GM21786 (cell line): ENCODE measurements around the gene MEMO1.
"Not testable (repeated sequence)": the region's sequence is repeated elsewhere in the genome, so short reads cannot be mapped to it uniquely, and the experiment has no call there.

Source experiments
- ATAC-seq: cut with Tn5 transposase; IDR thresholded peaks from one replicate; pipeline ENCODE4 v1.9.1; 2021; ENCODE audit not compliant: unreplicated experiment

The MEMO1 gene

GRCh38 chr2:32010670-32011484 lies at the start of gene MEMO1:
TSS of gene MEMO1 (minus strand) at chr2:32011008. CDS start at chr2:32010247, 761 bp downstream.
- ATAC-seq, result peak; percentile 57

DNA sequence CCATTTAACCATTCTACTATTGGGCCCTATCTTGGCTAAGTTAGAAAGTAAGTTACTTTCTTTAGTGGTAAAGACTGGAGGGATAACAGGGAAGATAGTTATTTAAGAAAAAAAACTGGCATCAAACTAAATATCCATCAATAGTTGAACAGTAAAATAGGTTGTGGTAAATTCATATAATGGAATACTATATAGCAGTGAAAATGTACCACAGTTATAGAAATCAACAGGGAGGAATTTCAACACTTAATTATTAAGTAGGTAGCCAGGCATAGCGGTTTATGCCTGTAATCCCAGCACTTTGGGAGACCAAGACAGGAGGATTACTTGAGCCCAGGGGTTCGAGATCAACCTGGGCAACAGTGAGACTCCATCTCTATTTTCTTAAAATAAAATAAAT lies 49.5 kb upstream of the MEMO1 start:
- ATAC-seq, result no peak

DNA sequence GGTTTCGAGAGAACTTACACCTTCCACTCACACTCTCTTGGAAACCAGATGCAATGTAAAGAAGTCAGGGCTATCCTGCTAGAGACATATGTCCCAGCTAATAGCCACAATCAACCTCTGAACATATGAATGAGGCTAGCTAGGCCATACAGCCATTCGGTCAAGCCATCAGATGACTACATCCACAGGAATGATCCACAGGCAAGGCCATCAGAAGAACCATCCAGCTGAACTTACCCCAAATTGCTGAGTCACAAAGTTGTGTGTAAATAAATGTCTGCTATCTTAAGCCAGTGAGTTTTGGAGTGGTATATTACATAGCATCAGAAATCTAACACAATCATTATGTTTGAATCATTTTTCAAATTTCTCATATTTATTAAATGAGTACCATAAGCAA lies 47.3 kb upstream of the MEMO1 start:
- no peak for ATAC-seq

DNA sequence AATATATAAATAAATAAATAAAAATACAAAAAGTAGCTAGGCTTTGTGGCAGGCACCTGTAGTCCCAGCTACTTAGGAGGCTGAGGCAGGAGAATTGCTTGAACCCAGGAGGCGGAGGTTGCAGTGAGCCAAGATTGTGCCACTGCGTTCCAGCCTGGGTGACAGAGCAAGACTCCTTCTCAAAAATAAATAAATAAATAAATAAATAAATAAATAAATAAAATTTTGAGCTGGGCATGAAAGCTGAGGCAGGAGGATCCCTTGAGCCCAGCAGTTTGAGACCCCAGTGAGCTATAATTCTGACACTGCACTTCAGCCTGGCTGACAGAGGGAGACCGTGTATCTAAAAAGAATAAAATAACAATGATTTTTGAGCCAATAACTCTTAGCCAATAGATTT lies 43.8 kb upstream of the MEMO1 start:
- ATAC-seq, result not testable (repeated sequence)

DNA sequence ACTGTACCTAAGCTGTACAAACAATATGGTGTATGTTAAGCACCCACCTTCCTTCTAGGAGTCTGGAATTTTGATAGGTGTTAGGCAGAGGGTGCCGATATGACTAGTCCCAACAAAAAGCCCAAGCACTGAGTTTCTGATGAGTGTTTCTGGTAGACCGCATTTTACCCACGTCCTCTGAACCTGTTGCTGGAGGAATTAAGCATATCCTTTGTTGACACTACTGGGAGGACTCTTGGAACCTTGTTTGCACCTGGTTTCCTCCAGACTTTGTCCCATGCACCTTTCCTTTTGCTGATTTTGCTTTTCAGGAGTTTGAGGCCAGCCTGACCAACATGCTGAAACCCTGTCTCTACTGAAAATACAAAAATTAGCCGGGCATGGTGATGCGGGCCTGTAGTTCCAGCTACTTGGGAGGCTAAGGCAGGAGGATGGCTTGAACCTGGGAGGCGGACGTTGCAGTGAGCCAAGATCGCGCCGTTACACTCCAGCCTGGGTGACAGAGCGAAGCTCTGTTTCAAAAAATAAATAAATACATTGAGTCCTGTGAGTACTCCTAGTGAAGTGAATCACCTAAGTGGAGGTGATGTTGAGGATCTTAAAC lies 41.1 kb upstream of the MEMO1 start:
- ATAC-seq, result no peak

GRCh38 chr2:32043561-32043960 lies 32.8 kb upstream of the MEMO1 start:
- ATAC-seq, result no peak

DNA sequence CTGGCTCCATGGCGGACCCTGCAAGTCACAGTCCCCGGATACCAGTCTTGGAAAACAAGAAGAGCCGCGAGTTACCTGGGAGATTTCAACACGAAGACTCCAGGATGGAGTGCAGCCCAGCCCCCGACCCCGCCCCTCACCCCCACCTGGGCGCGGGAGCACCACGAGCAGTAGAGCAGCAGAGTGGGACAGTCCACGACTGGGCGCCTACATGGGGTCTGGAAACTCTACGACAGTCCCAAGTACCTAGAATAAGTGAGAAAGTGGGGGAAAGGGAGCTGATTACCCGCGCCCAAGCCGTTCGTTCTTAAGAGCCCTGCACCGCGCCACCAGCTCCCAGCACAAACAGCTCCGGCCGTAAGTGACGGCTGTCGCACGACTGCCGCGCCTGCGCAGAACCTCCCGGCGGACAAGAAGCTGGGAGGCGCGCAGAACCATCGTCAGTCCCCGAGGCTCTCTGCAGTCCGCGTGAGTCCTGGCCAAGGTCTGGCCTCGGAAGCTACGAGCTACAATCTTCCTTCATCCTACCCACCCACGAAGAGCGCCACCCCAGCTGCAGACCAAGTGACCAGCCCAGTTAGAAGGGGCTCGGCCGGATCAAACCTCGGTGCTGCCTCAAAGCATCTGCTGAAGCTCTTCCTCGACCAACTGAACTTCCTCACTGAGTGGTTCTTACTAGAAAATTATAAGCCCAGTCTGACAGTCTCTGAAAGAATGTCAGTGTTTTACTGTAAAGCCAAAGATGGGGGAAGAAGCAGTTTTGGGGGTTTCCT lies 28.8 kb upstream of the MEMO1 start, which contains the start of gene DPY30:
TSS of gene DPY30 (minus strand) at position 359 of the 773 bp plus-strand sequence. CDS start at position 10, 349 bp downstream.
- peak; percentile 92 for ATAC-seq

GRCh38 chr2:32034198-32034887 lies 23.5 kb upstream of the MEMO1 start:
- ATAC-seq, result not testable (repeated sequence)

DNA sequence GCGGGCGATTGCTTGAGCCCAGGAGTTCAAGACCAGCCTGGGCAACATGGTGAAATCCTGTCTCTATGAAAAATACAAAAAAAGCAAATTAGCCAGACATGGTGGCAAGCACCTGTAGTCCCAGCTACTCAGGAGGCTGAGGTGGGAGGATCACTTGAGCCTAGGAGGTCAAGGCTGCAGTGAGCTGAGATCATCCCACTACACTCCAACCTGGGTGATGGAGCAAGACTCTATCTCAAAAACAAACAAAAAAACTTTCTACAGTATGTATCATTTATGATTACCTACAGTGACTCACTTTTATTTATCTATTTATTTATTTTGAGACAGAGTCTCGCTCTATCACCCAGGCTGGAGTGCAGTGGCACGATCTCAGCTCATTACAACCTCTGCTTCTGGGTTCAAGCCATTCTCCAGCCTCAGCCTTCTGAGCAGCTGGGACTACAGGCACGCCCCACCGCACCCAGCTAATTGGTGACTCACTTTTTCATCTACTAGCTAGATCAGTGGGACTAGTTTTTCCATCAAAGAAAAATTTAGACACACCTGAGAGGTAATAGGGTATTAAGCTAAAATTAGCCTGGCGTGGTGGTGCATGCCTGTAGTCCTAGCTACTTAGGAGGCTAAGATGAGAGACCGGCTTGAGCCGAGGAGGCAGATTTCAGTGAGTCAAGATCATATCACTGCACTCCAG lies 8.1 kb upstream of the MEMO1 start:
- not testable (repeated sequence) for ATAC-seq

GRCh38 chr2:32012872-32013271 lies 2.1 kb upstream of the MEMO1 start:
- no peak for ATAC-seq

DNA sequence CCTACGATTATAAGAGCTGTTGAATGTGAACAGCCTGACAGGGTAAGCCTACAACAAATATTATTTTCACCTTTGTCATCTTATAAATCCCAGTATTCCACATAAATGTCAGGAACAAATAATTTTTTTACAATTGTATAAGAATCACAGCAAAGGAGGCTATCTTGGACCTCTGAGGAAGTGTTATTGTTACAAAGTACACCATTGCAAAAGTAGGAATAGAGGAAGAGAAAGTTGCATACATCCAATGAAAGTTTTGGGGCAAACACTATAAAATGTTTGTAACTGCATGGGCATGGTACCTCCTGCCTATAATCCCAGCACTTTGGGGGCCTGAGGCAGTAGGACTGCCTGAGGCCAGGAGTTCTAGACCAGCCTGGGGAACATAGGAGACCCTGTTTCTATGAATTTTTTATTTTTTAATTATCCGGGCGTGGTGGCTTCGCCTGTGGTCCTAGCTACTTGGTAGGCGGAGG lies 715 bp upstream of the MEMO1 start:
- no peak for ATAC-seq

DNA sequence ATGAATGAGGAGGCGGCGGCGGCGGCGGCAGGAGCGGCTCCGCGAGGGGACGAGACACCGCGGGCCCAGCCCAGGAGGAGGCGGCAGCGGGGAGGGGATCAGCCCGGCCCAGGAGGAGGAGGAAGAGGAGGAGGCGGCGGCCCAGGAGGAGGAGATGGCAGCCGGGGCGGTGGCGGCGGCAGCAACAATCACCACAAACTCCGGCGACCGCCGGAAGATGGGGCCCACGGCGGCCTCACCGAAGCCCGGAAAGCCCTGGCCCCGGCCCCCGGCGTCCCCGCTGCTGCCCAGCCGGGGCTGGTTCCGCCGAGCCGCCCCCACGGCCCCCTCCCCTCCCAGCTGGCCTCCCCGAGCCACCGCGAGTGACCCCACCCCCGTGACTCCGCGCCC lies 533 bp downstream of the MEMO1 start:
- peak; percentile 45 for ATAC-seq

DNA sequence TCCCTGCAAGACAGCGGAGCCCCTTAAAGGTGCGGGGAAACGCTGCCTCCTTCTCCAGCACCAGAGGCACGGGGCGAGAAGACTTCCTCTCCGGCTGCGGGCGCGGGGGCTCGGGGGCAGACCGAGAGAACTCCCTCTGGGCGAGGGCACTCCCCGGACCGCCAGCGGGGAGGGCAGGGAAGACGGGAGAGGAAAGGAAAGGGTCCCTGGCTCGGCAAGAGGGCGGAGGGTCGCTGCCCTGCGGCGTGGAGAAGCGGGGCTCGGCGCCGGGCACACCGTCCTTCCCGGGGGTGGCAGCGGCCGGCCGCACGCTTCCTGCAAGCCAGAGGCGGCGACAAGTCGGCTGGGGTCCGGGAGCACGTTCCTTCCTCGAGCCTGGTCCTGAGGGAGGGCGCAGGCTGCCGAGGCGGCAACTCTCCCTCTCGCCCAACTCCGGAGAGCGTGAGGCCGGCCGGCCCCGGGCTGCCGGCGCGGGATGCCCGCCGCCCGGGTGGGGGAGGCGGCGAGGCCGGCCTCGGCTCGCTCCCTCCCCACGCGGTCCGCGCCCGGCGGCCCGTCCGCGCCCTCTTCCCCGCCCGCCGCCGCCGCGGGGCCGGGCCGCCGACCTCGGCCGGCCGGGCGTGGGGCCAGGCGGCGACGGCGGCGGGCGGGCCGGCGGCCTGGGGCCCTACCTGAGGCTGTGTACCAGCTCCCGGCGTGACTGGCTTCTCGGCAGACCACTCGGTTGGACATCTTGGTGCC lies 1.1 kb downstream of the MEMO1 start:
- ATAC-seq, result peak; percentile 10

GRCh38 chr2:32008805-32009515 lies 1.8 kb downstream of the MEMO1 start:
- no peak for ATAC-seq

GRCh38 chr2:32007121-32007391 lies 3.8 kb downstream of the MEMO1 start:
- no peak for ATAC-seq

- no peak for ATAC-seq
Measured at GRCh38 chr2:32005371-32005976, 5.3 kb downstream of the MEMO1 start.

GRCh38 chr2:32003791-32004190 lies 7.0 kb downstream of the MEMO1 start:
- no peak for ATAC-seq

- ATAC-seq, result no peak
Measured at GRCh38 chr2:32002406-32002805, 8.4 kb downstream of the MEMO1 start.

DNA sequence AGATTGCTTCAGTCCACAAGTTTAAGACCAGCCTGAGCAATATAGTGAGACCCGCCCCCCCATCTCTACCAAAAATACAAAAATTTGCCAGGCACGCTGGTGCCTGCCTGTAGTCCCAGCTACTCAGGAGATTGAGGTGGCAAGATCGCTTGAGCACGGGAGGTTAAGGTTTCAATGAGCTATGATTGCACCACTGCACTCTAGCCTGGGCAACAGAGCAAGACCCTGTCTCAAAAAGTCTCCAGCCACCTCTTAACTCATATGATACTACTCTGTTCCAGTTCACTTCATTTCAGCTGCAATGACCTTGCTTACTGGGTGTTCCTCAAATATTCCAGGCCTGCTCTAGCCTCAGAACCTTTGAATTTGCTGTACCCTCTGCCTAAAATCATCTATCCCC lies 11.4 kb downstream of the MEMO1 start:
- ATAC-seq, result no peak
